HL-60 (cell line): Measurements from ENCODE around the gene WFDC11.

Source experiments
- GABPA ChIP-seq: IDR thresholded peaks from 2 replicates; pipeline ENCODE4 v1.6.1; 2012; ENCODE audit warnings: low read depth
- SPI1 ChIP-seq: IDR thresholded peaks from 2 replicates; pipeline ENCODE4 v1.6.1; 2012; ENCODE audit warnings: low read depth, mild to moderate bottlenecking, borderline replicate concordance
- TF ChIP-seq, protein P1 (sequence below): IDR thresholded peaks from one replicate; pipeline ENCODE4 v1.5.1; 2011; ENCODE audit warnings: low read length, control low read depth, inconsistent platforms; ENCODE audit not compliant: insufficient read depth

DNA sequence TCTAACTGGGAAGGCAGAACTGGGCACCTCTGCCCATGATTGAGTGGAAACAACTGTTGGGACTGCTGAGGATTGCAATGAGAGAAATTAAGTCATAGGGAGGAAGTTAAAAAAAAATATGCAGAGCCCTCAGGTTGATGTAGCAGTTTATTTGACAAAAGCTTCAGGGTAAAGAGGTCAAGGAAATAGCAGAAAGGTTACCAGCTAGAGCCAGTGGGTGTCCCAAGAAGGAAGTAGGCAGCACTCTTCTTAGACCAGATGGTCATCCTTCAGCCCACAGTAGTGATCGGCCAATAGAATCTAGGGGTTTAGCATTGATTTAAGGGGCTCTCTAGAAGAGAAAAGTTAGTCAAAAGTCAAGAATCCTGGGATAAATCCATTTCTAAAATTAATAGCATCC lies 62.2 kb downstream of the WFDC11 start:
- TF ChIP-seq, protein P1, sequence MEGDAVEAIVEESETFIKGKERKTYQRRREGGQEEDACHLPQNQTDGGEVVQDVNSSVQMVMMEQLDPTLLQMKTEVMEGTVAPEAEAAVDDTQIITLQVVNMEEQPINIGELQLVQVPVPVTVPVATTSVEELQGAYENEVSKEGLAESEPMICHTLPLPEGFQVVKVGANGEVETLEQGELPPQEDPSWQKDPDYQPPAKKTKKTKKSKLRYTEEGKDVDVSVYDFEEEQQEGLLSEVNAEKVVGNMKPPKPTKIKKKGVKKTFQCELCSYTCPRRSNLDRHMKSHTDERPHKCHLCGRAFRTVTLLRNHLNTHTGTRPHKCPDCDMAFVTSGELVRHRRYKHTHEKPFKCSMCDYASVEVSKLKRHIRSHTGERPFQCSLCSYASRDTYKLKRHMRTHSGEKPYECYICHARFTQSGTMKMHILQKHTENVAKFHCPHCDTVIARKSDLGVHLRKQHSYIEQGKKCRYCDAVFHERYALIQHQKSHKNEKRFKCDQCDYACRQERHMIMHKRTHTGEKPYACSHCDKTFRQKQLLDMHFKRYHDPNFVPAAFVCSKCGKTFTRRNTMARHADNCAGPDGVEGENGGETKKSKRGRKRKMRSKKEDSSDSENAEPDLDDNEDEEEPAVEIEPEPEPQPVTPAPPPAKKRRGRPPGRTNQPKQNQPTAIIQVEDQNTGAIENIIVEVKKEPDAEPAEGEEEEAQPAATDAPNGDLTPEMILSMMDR = no peak
- TF ChIP-seq GABPA (no peak), SPI1 (no peak)
